HG03097 (cell line): ENCODE results near the gene FAM24A.
"Not testable (repeated sequence)": the region's sequence is repeated elsewhere in the genome, so short reads cannot be mapped to it uniquely, and the experiment has no call there.

ENCODE experiments used
- ATAC-seq: cut with Tn5 transposase; IDR thresholded peaks from one replicate; pipeline ENCODE4 v1.9.1; 2021; ENCODE audit not compliant: unreplicated experiment, low FRiP score

FAM24A gene, protein sequence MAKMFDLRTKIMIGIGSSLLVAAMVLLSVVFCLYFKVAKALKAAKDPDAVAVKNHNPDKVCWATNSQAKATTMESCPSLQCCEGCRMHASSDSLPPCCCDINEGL

DNA sequence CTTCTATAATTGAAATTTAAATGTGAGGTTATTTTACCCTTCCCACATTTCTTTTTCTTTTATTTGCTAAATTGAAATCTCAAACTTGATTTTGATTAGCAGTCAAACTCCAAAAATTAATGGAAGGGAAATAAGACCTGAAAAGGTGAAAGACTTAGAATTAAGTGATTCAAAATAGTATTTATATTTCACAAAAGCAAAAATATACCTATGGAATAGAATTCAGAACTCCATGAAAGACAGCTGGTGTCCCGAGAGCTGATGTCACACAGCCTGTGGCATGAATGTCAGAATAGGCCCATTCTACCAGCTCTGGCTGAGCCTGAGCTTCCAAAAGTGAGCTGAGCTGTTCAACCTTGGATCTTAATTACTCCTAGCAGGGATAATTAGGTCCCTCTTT lies at the start of gene FAM24A:
Gene FAM24A (plus strand): TSS at position 301 of the 400 bp plus-strand sequence. CDS start 1,025 bp downstream, outside the sequence.
- ATAC-seq, result no peak

DNA sequence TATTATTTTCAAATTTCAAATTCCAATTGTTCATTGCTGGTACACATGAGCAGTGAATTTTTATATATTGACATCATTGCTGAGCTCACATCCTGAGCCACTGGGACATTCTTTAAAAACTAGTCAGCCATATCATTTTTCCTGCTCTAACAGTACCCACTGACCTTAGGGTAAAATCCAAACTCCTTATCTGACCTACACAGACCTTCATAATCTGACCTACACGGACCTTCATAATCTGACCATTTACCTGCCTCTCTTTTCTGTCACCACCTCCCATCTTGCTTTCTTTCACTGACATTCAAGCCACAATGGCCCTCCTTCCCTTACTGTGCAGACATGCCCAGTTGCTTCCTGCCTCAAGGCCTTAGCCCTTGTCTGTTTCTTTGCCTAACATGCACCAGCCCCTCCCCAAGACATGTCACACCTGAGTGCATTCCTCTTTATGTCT lies 48.7 kb upstream of the FAM24A start:
- no peak for ATAC-seq

DNA sequence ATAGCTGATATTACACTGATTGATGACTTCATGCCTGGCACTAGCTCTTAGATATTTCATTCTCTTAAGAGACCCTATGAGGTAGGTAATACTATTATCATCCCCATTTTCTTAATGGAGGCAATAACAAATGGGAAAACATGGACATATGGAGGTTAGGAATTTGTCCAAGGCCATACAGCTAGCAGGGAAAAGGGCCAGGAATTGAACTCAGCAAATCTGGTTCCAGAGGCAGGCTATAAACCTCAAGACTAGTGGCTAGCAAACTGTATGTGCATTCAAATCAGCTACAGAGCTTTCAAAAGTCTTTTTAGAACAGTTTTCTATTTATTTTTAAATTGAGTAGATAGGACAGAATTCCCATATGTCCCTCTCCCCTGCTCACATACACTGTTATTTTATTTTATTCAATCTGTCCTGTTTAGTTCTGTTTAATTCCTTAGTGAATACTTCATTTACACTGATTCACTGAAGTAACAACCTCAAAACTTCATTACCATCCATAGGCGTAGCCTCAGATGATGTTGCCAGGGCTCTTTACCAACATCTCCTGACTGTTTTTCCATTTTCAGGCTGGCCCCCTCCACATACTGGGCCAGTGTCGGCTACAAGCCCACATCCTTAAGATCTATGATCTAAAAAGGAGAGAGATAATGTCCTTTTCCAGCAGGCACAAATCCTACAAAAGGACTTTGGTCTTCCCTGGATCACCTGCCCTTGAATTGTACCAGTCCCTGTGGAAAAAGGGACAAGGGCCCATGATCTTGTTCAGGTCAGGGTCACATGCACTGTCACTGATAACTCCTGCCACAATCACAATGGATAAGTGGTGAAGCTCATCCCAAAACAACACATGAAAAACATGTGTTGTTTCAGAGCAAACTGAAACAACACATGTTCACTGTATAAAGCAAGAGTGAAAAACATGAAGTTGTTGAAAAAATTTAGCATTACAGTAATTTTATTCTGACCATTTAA lies 46.9 kb upstream of the FAM24A start:
- no peak for ATAC-seq

DNA sequence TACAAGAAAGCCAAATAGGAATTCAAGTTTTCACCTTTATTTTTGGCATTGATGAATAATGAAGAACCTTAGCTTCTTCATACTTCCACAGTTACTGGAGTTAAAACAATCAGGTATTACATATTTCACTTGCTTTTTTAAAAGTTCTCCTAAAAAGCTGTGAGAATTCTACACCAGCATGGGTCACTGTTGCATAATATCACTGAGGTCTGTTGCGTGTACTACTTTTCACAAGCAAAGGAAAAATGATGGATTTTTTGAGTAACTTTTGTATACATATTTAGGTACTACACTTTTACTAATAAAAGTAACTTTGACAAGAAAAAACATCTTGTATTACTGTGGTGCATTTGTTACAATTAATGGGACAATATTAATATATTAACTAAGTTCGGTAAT lies 46.2 kb upstream of the FAM24A start:
- ATAC-seq, result no peak

DNA sequence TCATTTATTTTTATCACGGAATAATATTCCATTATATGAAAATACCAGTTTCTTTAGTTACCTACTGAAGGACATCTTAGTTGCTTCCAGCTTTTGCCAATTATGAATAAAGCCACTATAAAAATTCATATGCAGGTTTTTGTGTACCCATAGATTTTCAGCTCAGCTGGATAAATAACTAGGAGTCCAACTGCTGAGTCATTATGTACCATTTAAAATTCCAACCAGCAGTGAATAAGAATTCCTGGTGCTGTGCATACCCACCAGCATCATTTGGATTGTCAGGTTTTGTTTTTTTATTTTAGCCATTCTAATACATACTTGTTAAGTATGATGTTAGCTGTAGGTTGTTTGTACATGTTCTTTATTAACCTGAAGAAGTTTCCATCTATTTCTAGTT lies 45.5 kb upstream of the FAM24A start:
- no peak for ATAC-seq

DNA sequence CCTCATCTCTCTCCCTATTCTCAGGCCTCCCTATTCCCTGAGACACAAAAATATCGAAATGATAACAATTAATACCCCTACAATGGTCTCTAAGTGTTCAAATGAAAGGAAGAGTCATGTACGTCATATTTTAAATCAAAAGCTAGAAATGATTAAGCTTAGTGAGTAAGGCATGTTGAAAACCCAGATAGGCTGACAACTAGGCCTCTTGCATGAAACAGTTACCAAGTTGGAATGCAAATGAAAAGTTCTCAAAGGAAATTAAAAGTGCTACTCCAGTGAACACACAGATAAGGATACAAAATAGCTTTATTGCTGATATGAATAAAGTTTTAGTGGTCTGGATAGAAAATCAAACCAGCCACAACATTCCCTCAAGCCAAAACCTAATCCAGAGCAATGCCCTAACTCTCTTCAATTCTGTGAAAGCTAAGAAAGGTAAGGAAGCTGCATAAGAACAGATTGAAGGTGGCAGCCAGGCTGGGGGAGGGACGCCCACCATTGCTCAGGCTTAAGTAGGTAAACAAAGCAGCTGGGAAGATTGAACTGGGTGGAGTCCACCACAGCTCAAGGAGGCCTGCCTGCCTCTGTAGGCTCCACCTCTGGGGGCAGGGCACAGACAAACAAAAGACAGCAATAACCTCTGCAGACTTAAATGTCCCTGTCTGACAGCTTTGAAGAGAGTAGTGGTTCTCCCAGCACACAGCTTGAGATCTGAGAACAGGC lies 43.5 kb upstream of the FAM24A start:
- not testable (repeated sequence) for ATAC-seq

DNA sequence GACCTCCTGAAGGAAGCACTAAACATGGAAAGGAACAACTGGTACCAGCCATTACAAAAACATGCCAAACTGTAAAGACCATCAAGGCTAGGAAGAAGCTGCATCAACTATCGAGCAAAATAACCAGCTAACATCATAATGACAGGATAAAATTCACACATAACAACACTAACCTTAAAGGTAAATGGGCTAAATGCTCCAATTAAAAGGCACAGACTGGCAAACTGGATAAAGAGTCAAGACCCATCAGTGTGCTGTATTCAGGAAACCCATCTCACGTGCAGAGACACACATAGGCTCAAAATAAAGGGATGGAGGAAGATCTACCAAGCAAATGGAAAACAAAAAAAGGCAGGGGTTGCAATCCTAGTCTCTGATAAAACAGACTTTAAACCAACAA lies 41.6 kb upstream of the FAM24A start:
- ATAC-seq, result not testable (repeated sequence)

DNA sequence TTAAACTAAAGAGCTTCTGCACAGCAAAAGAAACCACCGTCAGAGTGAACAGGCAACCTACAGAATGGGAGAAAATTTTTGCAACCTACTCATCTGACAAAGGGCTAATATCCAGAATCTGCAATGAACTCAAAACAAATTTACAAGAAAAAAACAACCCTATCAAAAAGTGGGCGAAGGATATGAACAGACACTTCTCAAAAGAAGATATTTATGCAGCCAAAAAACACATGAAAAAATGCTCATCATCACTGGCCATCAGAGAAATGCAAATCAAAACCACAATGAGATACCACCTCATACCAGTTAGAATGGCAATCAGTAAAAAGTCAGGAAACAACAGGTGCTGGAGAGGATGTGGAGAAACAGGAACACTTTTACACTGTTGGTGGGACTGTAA lies 38.5 kb upstream of the FAM24A start:
- not testable (repeated sequence) for ATAC-seq

DNA sequence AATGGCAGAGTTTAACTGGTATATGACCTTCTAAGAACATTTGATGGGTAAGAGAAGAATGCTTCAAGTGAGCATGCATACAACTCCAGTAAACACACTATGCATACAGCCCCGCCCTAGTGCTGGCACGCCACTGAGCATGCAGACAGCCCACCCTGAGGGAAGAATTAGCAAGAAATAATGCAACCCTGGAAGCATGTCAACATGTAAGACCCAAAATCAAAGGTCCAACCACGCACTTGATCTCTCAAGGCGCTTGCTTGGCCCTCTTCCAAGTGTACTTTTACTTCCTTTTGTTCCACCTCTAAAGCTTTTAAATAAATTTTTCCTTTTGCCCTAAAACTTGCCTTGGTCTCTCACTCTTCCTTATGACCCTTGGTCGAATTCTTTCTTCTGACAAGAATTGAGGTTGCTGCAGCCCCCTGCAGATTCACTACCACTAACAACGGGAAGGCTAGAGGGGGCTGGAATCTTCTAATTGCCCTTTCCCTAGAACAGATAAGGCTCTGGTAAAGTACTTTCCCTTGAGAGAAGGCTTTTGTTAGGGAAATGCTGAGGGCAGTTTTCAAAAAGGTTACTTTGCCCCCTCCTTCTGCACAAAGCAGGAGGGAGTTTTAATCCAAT lies 34.5 kb upstream of the FAM24A start:
- ATAC-seq, result no peak

DNA sequence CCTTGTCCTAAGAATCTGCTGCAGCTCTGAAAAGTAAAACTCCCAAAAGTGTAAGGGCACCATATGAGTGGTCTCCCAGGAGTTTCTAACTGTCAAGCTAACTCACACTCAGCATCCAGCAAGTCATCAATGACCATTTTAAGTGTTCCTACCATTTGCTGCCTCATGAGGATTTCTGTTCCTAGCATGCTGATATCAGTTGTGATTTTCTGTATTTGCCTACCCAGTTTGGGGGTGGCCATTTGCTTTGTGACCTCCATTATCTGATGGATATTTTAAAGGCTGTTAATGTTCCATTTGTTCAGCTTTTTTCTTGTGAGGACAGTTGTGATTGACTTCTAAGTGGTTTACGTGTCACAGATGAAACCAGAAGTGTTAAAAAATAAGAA lies 33.9 kb upstream of the FAM24A start:
- no peak for ATAC-seq

DNA sequence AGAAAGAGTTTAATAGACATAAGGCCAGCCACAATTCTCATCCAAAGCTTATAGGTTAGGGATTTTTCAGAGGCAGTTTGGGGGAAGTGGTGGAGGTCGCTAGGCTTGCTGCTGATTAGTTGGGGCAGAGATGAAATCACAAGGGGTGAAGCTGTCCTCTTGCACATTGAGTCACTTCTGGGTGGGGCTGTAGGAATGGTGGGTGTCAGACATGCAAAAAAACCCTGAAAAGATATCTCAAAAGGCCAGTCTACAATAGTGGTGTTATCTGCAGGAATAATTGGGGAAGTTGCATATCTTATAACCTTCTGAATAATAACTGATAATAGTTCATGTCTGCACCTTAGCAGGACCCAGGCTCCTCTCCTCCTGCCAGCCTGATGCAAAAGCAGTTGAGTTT lies 33.1 kb upstream of the FAM24A start:
- no peak for ATAC-seq

DNA sequence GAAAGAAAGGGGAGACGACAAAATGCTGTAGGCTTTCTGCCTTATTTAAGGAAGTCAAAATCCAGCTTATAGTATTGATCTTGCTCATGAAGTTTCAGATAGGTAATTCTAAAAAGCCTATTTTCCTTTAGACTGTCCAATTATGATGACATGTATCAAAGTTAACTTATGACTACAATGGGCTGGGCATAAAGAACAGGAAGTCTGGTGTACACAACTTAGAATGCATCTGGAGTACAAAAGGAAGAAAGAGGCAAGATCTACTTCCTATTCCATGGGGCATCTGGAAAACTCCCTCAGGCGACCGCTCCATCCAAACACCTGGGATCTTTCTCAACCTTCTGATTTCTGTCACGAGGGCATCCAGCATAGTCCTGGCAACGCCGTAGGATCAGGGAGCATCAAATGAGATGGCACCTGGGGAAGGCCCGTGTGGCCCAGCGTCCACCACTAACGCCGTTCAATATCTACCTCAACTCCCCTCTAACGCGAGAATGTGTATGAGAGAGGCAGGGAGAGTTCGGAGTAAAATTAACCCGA lies 31.5 kb upstream of the FAM24A start:
- peak; percentile 12 for ATAC-seq

DNA sequence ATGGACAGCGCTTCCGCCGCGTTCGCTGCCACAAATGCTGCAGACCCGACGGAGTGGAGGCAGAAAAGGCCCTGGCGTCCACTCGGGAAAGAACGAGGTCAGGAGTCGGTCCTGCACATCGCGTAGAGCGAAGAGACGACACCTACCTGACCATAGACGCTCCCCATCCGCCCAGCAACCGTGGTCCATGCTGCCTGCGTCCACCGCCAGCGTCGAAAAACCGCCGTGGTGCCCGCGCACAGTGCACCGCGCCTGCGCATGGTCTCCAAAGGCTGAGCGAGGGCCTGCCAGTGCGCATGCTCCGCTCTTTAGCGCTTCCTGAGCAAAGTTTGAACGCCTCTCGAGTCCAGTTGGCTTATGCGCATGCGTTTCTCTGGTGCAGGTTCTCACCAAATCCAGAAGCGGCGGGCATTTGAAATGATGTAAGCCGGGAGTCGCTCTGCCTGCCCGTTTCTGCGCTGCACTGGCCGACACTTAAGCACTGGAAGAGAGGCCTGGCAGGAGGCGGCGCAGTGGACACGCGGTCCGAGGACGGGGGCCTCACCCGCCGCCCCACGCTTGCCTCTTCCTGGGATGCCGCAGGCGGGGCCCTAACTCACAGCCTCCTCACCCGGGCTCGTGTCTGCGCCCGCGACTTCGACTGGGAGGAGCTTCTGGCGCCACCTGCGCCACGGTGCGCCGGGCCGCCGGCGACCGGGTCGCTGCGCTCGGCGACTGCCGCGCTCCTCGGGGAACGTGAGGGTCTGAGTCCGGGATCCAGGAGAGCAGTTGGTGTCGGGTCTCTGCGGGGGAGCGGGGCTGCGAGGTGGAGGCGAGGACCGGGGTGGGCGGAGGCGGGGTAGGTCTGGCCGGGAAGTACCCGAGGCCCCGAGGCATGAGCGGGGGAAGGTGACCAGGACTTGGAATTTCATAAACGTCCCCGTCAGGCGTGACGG lies 30.8 kb upstream of the FAM24A start, which contains the start of gene FAM24B:
Gene FAM24B (minus strand): TSS at position 243 of the 935 bp plus-strand sequence. CDS start 29,066 bp downstream, outside the sequence.
- peak; percentile 72 for ATAC-seq

DNA sequence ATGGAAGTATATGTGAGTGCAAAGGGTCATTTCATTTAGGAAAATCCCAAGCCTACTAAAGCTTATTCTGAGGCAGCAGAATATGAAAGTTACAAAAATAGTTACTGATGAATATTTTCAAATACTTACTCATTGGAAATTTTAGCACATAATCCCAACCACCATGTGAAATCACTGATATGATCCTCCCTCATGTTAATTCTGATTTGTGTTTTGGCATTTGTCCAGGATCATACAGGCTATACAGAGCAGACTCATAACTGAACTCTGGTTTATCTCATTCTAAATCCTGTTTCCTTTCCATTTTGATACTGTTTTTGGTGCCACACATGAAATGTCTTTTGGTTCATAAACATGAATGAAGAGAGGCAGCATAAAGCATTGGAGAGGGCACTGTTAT lies 27.6 kb upstream of the FAM24A start:
- no peak for ATAC-seq

DNA sequence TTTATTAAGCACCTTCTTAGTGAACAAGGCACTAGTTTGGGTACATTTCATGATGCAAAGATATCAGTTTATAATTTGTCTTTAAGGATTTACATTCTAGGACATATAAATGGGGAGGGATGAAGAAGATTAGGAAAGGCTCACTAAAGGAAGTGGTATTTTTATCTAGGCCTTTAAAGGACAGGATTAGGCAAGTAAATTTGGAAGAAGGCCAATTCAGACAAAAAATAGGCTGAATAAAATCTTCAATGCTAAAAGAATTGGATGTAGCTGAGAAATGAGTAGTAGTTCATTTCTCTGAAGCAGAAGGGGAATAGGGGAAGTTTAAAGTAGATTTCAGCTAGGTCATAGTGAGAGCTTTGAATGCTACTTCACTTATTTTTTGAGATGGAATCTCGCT lies 26.2 kb upstream of the FAM24A start:
- ATAC-seq, result no peak

DNA sequence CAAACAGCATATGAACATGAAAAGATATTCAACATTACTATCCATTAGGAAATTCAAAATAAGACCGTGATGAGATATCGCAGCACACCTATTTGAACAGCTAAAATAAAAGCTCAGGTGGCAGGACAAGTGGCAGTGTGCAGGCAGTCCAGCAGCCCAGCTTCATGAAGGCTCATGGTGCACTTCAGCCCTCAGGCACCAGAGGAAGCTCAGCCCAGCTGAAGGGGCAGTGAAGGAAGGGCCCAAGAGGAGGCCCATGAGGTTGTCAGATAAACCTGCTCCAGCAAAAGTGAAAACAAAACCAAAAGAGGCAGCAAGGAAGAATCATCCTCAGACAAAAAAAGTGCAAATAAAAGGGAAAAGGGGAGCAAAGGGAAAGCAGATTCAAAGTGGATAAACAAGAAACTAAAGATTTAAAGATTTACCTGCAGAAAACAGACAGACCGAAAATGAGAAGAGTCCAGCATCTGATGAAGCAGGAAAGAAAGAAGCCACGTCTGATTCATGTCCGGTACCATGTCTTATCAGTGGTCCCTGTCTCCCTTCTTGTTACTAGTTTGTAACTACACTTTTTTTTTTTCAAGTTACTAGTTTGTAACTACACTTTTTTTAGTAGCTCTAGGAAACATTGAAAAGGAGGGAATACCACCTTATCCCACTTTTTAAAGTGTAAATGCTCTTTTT lies 16.0 kb upstream of the FAM24A start:
- ATAC-seq, result no peak

DNA sequence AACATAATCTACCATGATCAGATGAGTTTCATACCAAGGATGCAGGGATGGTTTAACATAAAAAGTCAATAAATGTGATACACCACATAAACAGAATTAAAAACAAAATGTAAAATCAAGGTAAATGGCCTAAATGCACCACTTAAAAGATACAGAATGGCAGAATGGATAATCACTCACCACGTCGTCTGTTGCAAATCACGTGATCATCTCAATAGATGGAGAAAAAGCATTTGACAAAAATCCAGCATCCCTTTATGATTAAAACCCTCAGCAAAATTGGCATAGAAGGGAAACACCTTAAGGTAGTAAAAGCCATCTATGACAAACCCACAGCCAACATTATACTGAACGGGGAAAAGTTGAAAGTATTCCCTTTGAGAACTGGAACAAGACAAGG lies 6.5 kb upstream of the FAM24A start:
- not testable (repeated sequence) for ATAC-seq

DNA sequence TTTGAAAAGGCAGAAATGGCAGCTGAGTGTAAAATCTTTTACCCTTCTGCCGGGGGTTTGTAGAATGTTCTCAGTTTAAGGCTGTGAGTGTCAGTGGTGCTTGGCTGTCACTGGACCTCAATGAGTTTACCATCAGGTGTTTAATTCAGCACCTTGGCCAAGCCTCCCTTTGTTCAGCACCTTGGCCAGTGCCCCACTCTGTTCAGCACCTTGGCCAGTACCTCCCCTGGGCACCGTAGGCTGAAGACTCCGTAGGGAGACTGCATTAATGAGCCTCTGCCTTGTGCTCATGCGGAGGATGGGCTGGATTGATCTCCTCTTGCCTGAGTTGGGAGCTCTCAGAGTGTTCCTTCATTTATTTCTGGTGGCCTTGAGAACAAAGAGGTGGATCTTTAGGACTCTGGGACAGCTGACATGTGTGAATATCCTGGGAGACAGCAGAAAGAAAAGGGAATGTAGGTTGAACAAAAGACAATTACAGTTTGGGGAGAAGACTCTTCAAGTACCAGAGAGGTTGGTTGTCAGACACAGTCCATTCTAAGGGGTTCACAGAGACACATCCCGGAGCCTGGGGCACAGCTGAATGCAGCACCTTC lies 1.6 kb downstream of the FAM24A start:
- ATAC-seq, result no peak
